C4-2B (cell line): ENCODE results near the gene RPN1.
"Not testable (repeated sequence)": the region's sequence is repeated elsewhere in the genome, so short reads cannot be mapped to it uniquely, and the experiment has no call there.

Experiments used
- H3K27ac ChIP-seq: fragments of 450-650 bp; 2 replicates; pipeline ENCODE4 v1.5.1; 2017
- ZFX ChIP-seq: fragments of 450-650 bp; IDR thresholded peaks from 2 replicates; pipeline ENCODE4 v1.6.1; 2017
- TF ChIP-seq, protein P1 (sequence below): fragments of 450-650 bp; conservative IDR thresholded peaks from 2 replicates; pipeline ENCODE4 v1.5.1; 2017; ENCODE audit warnings: mild to moderate bottlenecking

Gene RPN1

DNA sequence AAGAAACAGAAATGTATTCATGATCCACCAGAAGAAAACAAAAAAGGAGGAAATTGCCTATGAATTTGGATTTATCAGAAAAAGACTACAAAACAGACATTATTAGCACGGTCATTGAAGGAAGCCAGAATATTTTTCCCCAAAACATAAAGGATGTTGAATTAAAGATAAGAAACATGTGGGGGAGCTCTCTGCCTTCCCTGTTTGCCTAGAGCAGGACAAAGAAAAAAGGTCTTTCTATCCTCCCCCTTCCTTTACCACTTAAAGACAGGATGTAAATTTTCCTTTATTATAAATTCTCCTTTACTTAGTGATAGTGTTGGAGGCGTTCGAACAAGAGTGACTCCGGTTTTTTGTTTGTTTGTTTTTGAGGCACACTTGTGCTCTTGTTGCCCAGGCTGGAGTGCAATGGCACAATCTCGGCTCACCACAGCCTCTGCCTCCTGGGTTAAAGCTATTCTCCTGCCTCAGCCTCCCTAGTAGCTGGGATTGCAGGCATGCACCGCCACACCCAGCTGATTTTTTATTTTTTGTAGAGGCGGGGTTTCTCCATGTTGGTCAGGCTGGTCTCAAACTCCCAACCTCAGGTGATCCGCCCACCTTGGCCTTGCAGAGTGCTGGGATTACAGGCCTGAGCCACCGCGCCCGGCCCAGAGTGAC is 14.9 kb upstream of the RPN1 start:
- TF ChIP-seq ZFX: no peak
- TF ChIP-seq, protein P1, sequence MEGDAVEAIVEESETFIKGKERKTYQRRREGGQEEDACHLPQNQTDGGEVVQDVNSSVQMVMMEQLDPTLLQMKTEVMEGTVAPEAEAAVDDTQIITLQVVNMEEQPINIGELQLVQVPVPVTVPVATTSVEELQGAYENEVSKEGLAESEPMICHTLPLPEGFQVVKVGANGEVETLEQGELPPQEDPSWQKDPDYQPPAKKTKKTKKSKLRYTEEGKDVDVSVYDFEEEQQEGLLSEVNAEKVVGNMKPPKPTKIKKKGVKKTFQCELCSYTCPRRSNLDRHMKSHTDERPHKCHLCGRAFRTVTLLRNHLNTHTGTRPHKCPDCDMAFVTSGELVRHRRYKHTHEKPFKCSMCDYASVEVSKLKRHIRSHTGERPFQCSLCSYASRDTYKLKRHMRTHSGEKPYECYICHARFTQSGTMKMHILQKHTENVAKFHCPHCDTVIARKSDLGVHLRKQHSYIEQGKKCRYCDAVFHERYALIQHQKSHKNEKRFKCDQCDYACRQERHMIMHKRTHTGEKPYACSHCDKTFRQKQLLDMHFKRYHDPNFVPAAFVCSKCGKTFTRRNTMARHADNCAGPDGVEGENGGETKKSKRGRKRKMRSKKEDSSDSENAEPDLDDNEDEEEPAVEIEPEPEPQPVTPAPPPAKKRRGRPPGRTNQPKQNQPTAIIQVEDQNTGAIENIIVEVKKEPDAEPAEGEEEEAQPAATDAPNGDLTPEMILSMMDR: no peak
- no peak overlapping the region for H3K27ac ChIP-seq

DNA sequence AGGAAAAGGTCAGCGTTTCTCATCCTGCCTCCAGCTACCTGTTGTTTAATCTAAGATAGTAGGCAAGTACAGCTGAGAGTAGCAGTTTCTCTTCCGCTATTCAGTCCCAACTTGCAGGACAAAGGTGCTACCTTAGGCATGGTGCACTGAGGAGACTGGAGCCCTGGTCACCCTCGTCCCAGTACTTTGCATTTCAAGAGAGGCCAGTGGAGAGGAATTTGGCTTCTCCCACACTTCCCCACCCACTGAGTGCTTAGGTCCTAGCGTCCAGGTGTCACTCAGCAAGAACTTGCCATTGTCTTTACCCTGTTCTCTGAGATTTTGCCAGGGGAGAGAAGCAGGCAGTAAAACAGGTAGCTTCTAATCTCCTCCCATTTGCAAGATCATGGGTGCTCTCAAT is 12.5 kb upstream of the RPN1 start:
- TF ChIP-seq, protein P1: no peak
- no peak for TF ChIP-seq ZFX
- H3K27ac ChIP-seq: no peak overlapping the region

DNA sequence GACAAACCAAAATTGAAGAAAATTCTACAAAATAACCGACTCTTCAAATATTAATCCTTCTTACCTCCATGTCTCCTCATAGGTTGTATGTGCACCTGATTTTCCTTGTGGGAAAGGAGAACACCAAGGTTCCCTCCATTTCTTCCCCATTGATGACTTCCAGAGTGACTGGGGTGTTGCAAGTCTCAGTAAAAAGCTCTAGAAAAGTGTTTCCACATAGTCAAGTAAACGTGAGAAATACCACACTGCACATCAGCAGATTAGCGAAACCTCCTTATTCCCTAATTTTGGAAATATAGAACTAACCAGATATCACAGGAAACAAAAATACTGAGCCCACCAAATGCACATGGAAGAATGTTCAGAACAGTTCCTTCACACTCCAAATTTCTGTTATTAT is 4.9 kb upstream of the RPN1 start:
- no peak for TF ChIP-seq ZFX
- TF ChIP-seq, protein P1: no peak
- no peak overlapping the region for H3K27ac ChIP-seq

- H3K27ac ChIP-seq: not testable (repeated sequence)
Measured at GRCh38 chr3:128653993-128654805, 3.6 kb upstream of the RPN1 start.

GRCh38 chr3:128653383-128653992 is 2.9 kb upstream of the RPN1 start:
- not testable (repeated sequence) for H3K27ac ChIP-seq

DNA sequence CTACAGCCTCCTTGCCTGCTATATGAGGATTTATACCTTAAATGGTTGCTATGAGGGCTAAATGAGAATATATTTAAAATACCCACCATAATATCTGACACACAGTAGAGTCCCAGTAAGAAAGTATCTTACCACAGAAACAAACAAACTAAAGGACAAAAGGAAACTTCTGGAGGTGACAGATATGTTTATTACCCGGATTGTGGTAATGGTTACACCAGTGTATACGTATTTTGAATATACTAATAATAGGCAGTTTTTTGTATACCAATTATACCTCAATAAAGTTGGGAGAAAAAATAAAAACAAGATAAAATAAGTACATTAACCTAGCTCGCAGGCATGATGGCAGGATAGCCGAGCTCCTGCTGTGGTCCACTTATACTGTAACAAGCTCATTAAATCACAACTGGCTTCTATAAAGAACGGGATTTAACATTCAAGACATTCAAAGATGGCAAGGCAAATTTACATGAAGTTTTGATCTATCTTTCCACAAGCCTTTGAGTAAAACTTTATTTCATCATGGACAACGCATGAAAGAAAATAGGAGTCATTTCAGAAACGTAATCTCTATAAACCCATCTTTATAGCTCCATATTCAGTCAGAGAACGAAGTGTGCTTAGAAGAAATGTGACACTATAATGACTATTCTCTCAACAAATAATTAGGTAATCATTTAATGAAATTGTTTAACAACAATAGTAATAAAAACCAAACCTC is 1.5 kb downstream of the RPN1 start:
- no peak overlapping the region for H3K27ac ChIP-seq
- TF ChIP-seq ZFX: no peak
- TF ChIP-seq, protein P1: no peak

- no peak overlapping the region for H3K27ac ChIP-seq
- TF ChIP-seq, protein P1: no peak
- no peak for TF ChIP-seq ZFX
Measured at GRCh38 chr3:128648402-128648801, 2.2 kb downstream of the RPN1 start.

GRCh38 chr3:128647307-128647706 is 3.3 kb downstream of the RPN1 start:
- TF ChIP-seq, protein P1: no peak
- TF ChIP-seq ZFX: no peak
- H3K27ac ChIP-seq: no peak overlapping the region
